HG03342 (cell line): Measurements from ENCODE around the gene CDC73.
A peak's percentile ranks its signal among the peaks of the same experiment; 100 is the strongest.
"Not testable (repeated sequence)": the region's sequence is repeated elsewhere in the genome, so short reads cannot be mapped to it uniquely, and the experiment has no call there.

Experiments
- ATAC-seq: cut with Tn5 transposase; IDR thresholded peaks from one replicate; pipeline ENCODE4 v1.9.1; 2021; ENCODE audit warnings: mild to moderate bottlenecking, moderate library complexity; ENCODE audit not compliant: unreplicated experiment

Gene CDC73

GRCh38 chr1:193176113-193176512 lies 54.3 kb downstream of the CDC73 start:
- no peak for ATAC-seq

DNA sequence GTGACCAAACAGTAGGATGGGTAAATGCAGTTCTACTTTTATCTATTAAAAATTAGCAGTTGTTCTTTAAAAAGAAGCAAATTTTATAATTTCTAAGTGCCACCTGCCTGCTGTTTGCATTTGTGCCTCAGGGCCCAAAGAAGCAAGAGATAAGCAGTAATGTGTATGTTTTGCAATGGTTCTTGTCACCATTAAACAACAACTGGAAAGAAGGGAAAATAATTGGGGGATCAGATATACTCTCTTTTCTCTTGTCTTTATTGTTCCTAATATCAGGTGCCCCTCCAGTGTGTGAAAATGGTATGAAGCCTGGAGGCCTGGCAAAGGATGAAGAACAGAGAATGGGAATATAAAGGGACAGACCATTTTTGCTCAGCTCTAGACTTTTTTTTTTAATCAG lies 55.0 kb downstream of the CDC73 start:
- no peak for ATAC-seq

- ATAC-seq = no peak
These were observed 57.3 kb downstream of the CDC73 start for GRCh38 chr1:193179094-193179493.

DNA sequence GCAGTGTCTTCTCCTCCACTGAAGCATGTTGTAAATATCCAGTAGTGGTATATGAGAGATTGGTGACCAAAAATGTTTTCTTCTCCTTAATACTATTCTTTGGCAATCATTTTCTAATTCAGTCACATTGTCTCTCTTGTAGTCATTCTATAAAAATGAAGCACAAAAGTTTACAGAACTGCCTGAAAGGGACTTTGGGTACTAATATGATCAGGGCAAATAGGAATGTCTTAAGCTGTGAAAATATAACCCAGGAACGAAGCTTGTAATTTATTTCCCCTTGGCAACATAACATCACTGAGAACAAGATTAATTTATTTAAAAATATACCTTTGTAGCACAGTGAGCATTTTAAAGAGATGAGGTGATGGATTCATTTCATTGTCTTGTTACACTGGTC lies 59.7 kb downstream of the CDC73 start:
- no peak for ATAC-seq

- ATAC-seq = no peak
These were observed 60.2 kb downstream of the CDC73 start for GRCh38 chr1:193181985-193182384.

DNA sequence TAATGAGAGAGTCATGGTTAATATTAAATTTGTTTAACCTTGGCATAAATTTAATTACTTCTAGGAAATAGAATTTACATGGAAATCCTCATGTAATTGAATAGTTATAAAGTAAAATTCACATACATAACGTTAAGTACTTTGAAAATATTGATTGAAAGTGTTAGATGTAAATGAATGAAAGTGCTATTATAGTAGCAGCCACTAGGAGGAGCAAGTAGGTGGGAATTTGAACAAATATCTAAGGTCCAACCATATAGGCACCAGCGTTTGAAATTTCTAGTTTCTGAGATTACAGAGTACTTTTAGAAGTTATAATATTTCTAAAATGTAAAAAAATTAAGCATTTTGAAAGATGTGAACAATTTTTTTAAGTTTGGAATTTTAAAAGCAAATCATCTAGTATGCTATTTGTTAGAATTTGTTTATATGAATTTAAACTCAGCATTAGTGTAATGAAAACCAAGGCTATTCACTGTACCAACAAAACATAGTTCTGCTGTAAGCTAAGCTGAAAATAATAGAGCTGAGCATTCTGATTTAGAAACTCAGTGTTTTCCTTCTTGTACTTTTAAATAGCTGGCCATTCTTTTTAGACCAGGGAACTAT lies 61.3 kb downstream of the CDC73 start:
- peak; percentile 82 for ATAC-seq

GRCh38 chr1:193184776-193185175 lies 62.9 kb downstream of the CDC73 start:
- no peak for ATAC-seq

DNA sequence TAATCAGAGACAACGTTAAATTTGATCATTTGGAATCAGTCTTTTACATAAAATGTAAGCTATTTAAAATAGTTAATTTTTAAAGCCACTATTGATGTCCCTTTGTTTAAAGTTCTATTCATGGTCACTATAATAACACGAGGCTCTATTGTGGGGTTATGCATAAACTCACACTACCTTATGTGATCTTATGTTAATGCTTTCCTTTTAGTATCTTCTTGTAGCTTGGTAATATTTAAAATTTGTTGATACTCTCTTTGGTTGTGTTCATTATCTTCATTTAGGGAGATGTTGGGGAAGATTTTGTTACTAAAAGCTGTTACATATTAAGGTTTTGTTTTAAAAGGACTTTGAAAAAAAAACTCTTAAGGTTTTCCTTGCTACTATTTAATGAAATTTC lies 63.4 kb downstream of the CDC73 start:
- ATAC-seq = no peak

DNA sequence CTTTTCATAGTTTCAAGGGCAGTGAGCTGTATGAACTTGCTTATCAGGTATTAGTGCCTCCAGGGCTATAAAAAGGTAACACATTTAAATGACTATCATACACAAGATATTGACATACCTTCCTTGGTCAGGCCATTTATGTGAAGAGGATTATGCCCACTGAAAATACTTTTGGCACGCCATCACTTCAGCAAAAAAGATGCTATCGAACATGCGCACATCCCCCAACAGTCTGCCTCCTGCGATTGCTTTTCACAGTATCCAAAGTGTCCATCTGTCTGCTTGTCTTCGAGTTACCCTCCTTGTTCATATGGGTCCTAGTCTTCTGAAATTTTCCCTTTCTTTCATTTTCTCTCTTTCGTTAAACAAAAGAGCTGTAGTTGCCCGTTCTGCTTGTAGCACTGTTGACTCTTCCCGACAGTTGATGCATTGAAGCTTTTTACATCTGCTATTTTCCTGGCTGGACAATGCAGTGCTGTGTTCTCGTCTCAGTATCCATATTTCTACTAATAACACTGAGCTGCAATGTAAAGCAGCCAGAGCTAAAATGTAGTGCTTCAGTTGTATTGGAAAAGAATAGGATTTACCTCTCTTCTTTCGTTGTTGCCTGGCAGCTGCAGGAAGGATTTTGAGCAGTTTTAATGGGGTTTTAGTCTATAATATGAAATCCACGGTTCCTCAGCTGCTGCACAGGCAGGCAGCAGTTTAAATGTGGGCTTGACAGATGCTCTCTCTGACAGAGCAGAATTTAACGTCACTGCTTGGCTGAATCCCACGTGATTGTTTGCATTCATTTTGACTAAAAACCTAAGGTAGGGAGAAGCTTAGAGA lies 64.3 kb downstream of the CDC73 start, which contains the start of gene B3GALT2:
Gene B3GALT2 (minus strand): TSS at position 713 of the 831 bp plus-strand sequence. CDS start 5,051 bp downstream, outside the sequence.
- no peak for ATAC-seq

GRCh38 chr1:193187114-193187513 lies 65.3 kb downstream of the CDC73 start:
- ATAC-seq = no peak

DNA sequence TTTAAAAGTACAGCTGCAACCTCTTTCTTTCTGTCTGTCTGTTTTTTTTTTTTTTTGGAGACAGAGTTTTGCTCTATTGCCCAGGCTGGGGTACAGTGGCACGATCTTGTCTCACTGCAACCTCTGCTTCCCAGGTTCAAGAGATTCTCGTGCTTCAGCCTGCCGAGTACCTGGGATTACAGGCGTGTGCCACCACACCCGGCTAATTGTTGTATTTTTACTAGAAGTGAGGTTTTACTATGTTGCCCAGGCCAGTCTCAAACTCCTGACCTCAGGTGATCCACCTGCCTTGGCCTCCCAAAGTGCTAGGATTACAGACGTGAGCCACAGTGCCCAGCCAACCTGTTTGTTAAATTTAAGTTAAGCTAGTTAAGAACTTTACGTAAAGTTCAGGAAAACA lies 67.1 kb downstream of the CDC73 start:
- ATAC-seq = not testable (repeated sequence)

- no peak for ATAC-seq
These were observed 67.7 kb downstream of the CDC73 start for GRCh38 chr1:193189442-193190095.

DNA sequence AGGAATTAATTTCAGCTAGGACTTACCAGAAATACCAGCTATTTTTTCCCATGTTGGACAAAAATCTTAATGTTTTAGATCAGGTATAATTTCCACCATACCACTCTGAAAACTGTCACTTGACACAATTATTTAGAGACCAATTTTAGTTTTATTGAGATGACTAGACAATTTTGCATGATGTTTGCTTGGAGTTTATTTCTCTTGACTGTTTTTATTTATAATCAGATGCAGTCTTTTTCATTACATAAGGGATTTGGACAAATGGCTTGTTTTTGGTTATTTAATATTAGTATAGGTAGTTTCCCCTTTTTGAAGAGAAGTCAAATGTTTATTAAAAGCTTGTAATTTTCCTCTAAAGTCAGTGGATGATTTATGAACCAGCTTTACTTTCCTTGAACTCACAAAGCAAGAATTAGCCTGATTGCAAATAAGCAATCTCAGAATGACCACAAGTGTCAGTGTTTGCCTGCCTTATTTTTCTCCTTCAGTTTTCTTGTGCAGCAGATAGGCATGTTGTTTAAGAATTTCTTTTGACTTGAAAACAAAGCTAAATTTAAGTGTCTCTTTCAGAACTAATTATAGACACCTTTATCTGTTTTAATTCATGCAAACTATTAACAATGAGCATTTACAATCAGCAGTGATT lies 68.4 kb downstream of the CDC73 start:
- ATAC-seq = no peak

- ATAC-seq = no peak
These were observed 70.8 kb downstream of the CDC73 start for GRCh38 chr1:193192586-193192985.

GRCh38 chr1:193199940-193200339 lies 78.1 kb downstream of the CDC73 start:
- ATAC-seq = no peak

DNA sequence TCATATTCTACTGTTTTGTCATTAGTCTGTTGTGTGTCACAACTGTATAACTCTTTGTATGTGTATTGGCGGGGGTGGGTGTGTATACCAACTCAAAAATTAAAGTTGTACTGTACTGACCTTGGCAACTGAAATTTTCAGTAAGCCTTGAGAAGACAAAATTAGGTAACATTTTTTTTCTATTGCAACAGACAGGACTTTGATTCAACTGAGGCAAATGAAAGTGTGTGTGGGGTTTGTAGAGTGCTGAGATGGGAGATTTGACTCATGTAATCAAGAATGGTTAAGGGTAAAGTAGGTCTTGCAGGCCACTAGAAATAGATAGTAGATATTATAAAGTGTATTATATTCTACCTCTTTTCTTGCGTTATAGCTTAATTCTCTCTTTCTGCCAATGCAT lies 79.2 kb downstream of the CDC73 start:
- no peak for ATAC-seq

DNA sequence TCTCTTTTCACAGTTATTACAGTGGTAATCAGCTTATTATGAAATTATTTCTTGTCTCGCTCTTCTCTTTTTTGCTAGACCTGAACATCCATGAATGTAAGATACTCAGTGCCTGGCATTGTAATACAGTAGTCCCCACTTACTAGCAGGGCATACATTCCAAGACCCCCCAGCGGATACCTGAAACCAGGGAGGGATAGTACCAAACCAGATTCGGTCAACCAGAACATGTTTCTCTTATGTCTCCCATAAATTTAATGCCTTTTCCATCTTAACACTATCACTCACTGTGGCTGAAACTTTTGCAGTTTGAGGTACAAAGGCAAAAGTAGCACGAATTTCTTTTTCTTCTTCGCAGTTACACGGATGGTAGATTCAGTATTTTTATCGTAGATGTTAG lies 89.2 kb downstream of the CDC73 start:
- no peak for ATAC-seq

GRCh38 chr1:193211539-193211938 lies 89.7 kb downstream of the CDC73 start:
- ATAC-seq = peak; percentile 89

DNA sequence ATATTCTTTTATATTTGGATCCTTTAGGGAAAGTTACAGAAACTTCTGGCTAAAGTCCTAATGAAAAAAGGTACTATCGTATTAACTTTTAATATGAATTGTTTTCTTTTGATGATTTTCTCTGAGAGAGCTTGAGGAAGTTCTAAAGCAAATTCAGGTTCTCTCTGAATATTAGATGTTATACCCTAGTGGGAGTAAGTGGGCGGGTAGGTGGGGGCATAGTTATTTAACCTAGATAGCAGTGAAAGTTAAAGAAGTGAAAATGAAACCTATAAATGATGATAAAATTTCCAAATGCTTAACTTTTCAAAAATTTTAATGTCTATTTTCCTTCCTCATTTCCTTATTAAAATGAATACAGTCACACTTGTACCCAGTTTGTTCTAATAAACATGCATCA lies 90.8 kb downstream of the CDC73 start:
- no peak for ATAC-seq

GRCh38 chr1:193213998-193214397 lies 92.2 kb downstream of the CDC73 start:
- ATAC-seq = no peak

GRCh38 chr1:193216920-193217319 lies 95.1 kb downstream of the CDC73 start:
- ATAC-seq = peak; percentile 84
